Activated T-cell treated with anti-CD3 and anti-CD28 coated beads, Interleukin-2, amount 50 U/mL, for 1 hour (primary cell): ENCODE results near the gene TELO2.

Experiments
- DNase-seq: peaks from one replicate; pipeline ENCODE4 v3.0.0-alpha.2; 2020

TELO2 gene

GRCh38 chr16:1500465-1501150 lies 7.4 kb downstream of the TELO2 start:
- no peak for DNase-seq

- DNase-seq, result no peak
Observed at GRCh38 chr16:1501630-1502029, 8.5 kb downstream of the TELO2 start.

DNA sequence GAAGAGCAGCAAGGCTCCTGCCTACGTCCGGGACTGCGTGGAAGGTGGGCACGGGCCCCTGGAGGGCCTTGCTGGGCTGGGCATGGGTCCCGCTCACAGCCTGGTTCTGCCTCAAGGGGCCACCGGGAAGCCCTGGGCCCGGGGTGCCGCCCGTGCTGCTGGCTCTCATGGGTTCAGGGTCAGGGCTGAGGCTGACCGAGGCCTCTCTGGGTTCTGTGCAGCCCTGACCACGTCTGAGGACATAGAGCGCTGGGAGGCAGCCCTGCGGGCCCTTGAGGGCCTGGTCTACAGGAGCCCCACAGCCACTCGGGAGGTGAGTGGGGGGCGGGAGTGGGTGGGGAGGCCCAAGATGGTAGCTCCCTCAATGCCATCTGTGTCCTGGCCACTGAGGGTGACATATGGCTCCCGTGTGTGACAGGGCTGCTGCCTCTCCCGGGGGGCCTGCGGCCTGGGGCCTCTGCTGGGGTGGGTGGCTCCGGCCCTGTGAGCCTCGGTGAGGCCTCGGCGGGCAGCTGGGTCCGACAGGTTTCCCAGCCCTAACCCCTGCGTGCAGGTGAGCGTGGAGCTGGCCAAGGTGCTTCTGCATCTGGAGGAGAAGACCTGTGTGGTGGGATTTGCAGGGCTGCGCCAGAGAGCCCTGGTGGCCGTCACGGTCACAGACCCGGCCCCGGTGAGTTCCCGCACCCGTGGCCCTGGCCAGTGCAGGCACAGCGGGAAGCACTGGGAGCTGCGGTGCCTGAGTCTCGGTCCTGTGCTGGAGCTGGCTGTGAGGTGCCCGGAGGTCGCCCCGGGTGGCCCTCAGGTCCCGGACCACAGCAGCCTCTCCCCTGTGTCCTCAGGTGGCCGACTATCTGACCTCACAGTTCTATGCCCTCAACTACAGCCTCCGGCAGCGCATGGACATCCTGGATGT lies 9.2 kb downstream of the TELO2 start:
- DNase-seq, result no peak

GRCh38 chr16:1503110-1503955 lies 10.2 kb downstream of the TELO2 start:
- DNase-seq, result no peak

DNA sequence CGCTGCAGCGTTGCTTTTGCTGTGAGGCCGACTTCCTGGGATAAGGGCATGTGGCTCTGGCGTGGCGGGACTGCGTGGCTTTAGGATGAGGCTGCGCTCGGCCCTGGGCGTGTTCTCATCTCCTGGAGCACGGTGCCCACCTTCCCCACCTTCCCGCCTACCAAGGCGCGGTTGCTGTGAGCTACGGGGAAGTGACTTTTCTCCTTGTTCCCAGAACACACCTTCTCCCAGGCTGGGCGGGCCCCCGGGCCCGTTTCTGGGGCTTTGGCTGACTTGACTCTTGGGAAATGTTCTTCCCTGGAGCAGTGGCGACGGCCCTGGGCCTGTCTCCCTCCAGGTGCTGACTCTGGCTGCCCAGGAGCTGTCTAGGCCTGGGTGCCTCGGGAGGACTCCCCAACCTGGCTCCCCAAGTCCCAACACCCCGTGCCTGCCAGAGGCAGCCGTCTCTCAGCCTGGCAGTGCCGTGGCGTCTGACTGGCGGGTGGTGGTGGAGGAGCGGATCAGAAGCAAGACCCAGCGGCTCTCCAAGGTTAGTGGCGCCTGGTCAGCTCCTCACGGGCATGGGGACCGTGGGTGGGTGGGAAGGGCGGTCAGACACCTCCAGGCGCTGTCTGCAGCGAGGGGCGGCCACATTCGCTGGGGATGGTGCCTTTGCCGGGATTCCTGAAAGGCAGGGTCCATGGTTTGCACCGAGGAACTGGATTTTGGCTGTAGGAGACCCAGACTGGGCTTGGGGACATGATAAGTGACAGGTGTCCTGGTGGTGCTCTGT lies 12.1 kb downstream of the TELO2 start:
- no peak for DNase-seq

DNA sequence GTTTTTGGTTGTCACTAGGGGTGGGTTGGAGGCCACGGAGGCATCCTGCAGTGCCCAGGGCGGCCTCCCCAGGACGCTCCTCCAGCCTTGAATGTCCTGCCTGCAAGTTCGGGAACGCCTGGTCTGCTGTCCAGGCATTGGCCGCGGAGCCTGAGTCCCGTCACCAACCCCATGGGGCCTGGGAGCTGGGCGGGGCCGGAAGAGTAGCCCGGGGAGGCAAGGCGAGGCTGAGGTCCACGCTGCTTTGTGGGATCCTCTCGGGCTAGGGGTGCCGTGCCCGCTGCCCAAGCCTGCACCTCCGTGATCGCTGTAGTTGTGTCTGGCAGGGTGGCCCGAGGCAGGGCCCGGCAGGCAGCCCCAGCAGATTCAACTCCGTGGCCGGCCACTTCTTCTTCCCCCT lies 12.8 kb downstream of the TELO2 start:
- DNase-seq, result no peak

DNA sequence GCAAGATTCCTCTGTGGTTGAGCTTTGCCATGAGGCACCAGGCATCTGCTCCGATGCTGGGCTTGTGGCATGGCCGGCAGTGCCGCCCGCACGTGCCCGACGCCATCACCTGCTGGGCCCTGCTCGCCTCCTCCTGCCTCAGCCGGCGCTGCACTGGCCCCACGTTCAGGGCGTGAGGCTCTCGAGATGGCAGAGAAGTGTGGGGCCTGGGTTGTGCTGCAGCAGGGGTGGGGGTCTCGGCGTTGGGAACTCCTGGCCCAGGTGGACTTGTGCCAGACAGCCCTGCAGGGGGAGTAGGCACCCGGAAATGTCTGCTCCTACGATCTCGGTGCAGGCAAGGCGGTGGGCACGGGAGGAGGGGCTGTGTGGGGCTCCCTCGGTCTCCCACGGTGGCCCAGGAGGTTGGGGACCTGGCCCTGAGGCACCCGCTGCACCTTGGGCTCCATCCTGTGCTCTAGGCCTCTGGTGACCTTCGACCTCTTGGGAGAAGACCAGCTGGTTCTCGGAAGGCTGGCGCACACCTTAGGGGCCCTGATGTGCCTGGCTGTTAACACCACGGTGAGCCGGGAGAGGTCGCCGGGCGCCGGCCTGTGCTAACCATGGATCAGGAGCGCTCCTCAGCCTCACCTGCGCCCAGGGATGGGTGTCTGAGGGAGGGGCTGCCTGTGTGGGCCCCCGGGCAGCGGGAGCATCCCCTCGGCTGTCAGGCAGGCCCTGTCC lies 13.5 kb downstream of the TELO2 start:
- DNase-seq, result no peak

DNA sequence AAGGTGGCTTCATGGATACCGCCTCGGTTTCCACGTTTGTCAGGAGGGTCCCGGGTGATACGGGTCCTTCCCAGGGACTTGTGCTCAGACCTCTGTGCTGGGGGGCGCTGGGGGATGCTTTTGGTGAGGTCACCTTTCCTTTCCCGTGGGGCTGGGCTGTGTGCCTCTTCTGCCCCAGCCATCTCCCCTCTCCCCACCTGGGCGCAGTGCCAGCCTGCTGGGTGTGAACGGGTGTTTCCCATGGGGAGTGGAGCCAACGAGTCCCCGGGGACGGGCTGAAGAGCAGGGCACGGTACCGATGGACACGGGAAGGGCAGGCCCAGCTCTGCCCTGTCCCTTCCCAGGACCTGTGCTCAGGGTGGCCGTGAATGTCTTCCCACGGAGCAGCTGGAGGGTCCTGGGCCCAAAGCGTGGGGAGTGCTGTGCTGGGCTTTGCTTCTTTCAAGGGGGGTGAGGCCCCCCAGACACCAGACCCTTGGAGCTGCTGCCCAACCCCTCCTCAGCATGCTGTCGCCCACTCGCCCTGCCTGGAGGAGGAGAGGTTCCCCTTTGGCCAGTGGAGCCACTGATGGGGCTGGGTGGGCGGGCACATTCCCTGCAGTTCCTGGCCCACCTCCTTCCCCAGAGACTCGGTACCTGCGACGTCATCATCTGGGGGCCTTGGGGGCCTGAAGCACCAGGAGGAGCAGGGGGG lies 15.5 kb downstream of the TELO2 start:
- no peak for DNase-seq

DNA sequence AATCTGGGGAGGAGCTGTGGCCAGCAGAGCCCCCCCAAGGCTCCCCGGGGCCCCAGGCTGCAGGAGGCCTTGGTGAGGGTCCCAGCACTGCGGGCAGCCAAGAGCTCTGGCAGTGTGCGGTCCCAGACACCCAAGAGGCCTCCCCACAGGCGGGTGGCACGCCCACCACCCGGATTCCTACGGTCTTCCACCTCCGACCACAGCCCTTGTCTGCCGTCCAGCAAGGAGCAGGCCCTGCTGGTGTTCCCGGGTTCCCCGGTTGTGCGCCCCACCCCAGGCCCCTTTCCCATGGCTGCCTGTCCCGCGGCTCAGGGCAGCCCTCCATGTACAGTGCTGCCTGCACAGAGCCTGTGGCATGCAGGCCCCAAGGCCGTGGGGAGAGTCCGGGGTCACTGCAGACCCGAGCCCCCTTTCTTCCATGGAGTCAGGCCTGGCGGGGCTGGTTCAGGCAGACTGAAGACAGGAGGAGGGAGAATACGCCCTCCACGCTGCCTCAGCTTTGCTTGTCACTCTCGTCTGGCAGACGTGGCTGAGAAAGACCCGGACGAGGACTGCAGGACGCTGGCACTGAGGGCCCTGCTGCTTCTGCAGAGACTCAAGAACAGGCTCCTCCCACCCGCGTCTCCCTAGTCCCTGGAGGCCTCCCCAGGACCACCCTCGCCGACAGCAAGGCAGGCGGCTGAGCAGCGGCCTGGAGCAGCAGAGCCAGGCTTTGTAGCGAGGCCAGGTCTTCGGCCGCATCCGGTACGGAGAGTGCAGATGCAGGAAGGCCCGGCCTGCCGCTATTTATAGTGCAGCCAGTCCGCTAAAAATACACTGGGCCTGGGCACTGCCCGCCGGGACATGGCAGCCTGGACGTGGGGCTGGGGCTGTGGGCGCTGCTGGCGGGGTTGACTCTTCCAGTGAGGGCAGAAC lies 16.4 kb downstream of the TELO2 start:
- DNase-seq, result no peak

DNA sequence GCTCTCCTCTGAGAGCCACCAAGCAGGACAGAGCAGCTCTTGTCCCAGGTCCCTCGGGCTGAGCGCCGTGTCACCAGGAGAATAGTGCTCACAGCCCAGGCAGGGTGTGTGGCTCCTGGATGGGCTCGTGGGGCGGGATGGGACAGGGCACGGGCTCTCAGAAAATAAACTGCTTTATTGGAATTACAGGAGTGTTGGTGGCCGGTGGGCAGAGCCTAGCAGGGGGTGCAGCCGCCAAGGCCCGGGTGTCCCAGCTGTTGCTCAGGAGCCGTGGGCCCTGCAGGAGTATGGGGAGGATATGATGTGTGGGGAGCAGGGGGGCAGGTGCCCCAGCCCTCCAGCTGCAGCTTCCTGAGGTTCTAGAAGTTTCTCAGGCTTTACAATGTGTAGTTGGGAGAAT lies 17.1 kb downstream of the TELO2 start:
- DNase-seq, result no peak

DNA sequence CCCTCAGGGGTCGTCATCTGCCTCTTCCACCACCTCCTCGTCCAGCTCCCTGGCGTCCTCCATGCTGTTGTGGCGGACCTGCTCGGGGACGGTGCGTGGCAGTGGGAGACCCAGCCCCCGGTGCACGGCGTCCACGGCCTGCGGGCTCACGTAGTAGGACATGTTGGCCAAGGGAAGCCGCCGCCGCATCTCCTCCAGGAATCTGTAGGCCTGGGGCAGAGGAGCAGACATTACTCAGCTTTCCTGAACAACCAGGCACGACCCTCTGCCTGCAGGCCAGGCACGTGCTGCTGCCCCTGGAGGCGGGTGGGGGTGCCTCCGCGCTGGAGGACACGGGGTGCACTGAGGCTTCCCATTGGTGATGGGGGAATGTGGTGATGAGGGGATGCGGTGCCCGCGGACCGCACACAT lies 17.8 kb downstream of the TELO2 start:
- DNase-seq, result no peak

GRCh38 chr16:1511662-1512569 lies 18.8 kb downstream of the TELO2 start:
- no peak for DNase-seq

DNA sequence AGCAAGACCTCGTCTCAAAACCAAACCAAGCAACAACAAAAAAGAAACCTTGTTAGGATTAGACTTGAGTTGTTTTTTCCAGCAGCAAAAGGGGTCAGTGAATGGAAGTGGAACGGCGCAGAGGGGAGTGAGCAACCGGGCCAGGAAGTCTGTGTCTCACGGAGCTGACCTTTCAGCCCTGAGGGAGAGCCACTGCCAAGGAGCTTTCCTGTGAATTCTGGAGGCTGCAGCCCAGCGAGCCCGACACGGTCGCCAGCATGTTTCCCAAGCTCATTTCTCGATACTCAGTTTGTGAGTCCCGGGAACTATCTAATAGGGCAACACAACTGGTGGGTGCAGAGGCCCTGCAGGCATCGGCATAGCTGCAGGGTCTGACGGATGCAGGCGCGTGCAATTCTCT lies 19.6 kb downstream of the TELO2 start:
- DNase-seq, result no peak

DNA sequence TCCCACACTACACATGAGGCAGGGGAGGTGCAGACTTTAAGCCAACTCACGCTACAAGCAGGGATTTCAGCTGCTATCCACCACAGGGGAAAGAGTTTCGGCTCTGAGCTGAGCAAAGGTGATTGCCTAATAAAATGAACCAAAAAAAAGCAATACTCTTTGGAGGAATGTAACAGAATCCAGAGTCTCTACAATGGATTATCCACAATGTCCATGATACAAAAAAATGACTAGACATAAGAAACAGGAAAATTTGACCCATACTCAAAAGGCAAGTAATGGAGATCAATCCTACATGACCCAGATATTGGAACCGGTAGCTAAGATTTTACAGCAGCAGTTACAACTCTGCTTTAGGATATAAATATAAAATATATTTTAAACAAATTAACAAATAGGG lies 21.3 kb downstream of the TELO2 start:
- no peak for DNase-seq

- no peak for DNase-seq
Observed at GRCh38 chr16:1518626-1519135, 25.5 kb downstream of the TELO2 start.

DNA sequence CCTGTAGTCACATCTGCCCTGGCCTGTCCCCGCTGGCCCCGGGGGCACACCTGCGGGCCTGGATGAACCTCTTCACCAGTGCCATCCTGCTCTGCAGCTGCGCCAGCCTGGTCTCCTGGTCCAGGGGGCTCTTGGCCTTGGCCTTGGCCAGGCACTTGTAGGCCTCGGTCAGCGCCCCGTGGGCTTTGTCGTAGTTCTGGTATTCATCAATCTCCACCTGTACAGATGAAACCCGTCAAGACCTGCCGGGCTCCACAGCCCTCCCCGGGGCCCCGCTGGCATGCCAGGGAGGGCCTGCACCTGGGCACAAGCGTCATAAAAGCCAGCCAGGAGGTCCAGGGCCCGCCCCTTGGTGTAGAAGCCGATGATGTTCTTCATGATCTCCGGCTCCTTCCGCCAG lies 26.7 kb downstream of the TELO2 start:
- no peak for DNase-seq

DNA sequence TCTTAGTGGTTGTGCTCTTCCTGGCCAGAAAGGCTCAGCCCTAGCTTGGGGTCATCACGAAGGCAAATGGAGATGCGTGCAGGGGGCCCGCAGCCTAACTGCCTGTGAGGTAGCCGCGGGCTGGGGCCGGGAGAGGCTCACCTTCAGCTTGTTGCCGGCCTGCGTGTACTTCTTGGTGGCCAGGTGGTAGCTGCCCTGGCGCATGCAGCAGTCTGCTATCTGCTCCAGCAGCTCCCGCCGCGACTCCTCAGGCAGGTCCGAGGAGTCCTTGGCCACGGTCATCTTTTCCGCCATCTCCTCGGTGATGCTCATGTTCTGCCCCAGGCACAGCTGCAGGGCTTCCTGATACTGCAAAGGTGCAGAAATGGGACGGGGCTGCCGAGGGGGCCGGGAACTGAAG lies 27.3 kb downstream of the TELO2 start:
- DNase-seq, result no peak

DNA sequence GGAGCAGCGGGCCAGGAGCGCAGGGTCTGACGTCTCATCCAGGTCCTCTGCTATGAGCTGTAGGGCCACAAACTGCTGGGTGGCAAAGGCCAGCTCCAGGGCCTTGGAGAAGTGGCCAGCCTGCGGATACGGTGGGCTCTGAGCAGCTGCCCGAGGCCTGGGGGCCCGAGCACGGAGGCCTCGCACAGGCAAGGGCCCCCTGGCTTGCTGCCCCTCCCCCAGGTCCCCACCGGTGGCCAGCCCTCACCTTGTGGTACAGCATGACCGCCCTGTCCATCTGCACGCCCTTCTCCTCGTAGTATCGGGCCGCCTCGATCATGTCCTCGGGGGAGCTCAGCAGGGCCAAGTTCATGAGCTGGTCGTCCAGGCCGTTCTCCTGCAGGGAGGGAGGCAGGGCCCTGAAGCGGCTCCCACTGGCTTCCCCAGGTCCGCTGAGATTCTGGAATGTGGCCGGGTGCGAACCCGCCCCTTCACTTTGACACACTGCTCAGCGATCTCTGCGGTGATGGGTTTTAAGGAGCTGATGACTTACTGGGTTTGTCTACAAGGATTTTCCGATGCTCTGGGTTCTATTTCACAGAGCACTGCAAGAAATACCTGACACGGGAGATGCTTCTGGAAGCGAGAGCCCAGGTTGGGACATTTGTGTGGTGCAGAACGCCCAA lies 30.6 kb downstream of the TELO2 start:
- no peak for DNase-seq
